Activated CD8-positive, alpha-beta memory T cell treated with anti-CD3 and anti-CD28 coated beads, Interleukin-2, amount 50 U/mL, for 4 hours (primary cell): Measurements from ENCODE around the gene ZMAT5.
"Not testable (repeated sequence)": the region's sequence is repeated elsewhere in the genome, so short reads cannot be mapped to it uniquely, and the experiment has no call there.

Experiments
- DNase-seq: peaks from one replicate; pipeline ENCODE4 v3.0.0-alpha.2; 2020

The ZMAT5 gene

DNA sequence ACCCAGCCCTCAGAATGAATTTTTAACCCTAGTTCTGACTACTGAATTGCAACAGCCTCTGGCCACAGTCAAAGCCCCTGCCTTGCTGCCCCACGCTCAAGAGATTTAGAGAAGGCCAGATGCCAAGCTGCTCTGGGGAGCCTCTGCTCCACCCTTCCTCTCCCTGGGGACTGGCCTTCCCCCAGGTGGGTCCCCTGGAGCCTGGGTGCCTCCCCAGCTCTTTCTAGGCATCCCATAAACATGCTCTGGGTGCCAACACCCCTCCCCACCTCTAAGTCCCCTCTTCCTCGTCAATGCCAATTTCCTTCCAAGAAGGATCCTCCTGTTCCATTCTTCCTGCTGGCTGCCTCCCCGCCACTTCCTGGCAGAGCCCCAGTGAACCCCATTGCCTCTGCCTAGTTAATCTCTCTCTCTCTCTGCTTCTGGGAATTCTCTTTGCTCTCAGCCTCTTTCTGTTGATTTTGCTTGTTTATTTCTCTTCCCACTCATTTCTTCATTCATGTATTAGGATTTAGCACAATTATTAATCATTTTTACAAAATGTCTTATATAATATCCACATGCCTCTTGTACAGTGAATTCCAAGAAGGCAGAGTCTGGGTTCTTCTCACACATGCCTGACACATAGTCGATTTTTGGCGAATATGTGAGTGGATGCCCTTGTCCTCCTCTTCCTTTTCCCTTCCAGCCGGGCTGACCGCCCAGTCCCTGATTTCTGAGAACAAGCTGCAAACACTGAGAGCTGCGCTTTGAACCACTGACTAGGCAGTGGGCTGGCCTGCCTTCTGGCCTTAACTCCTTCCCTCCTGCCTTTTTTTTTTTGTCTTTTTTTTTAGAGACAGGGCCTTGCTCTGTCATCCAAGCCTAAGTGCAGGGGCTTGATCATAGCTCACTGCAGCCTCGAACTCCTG, 17.9 kb upstream of the ZMAT5 start:
- DNase-seq, result no peak

DNA sequence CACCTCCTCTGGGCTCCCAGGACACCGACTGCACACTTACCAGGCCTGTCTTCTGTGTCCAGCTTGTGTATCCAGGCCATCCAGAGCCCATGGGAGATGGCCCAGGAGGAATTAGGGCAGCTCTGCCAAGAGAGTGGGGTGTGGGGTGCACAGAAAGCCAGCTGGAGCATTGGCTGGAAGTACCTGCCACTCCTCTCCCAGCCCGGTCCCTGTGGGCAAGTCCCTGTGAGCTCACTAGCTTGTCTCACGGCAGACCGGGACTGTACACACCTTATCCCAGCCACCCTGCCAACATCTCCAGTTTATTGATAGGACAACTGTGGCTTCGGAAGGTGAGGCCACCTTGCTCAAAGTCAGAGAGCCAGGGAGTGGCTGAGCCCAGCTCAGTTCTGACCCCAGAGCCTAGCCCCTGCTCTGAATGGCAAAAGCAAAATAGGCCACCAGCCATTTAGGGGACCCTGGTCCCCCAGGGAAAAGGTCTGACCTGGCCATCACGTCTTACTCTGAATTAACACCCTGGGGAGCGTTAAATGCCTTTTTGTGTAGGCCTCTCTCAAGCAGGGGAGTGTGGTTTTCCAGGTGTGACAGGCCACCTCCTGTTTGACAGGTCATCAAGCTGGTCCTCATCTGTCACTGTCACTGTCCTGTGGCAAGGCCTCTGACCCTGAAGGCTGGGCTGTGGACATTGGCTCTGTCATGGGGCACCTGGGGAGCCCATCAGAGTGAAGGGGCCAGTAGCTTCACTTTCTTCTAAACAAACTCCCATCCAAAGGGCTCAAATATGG, 15.4 kb upstream of the ZMAT5 start:
- no peak for DNase-seq

DNA sequence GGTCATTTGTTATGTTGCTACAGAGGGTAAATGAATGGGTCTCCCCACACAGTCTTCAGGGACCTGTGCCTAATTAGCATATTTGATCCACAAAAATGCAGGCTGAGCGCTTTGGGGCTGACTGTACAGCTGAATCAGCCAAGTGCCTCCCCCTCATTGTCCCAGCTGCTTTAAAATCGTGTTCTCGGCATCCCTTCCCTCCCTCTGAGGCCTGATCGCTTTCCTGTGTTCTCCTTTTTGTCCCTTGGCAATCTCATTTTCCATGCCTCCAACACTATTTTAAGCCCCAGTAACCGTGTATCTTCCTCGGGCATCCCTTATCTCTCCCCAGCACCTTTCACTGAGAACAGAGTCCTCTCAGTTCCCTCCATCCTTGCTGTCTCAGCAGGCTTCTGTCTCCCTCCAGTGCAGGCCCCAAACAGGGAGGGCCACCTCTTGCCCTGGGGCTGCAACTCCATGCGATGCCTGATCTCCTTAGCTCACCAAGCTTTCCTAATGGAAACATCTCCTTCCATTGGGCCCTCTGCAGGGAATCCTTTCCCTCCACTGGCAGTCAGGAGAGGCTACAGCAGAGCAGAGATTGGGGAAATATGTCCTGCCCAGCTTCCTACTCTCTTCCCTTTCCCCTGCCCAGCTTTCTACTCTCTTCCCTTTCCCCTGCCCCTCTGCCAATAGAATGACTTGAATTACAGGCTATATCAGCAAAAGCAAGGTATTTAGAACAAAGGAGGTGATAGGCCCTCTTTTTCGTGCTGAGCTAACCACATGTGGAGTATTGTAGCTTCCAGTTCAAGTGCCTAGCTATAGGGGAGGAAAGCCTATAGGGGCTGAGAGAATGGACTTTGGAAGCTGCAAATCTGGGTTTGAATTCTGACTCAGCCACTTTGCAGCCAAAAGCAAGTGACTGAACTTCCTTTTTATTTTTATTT, 14.2 kb upstream of the ZMAT5 start:
- DNase-seq, result no peak

GRCh38 chr22:29780220-29780619, 13.4 kb upstream of the ZMAT5 start:
- no peak for DNase-seq

- no peak for DNase-seq
These were observed 6.4 kb upstream of the ZMAT5 start for GRCh38 chr22:29773233-29773632.

- DNase-seq, result no peak
These were observed 5.4 kb upstream of the ZMAT5 start for GRCh38 chr22:29772170-29772641.

DNA sequence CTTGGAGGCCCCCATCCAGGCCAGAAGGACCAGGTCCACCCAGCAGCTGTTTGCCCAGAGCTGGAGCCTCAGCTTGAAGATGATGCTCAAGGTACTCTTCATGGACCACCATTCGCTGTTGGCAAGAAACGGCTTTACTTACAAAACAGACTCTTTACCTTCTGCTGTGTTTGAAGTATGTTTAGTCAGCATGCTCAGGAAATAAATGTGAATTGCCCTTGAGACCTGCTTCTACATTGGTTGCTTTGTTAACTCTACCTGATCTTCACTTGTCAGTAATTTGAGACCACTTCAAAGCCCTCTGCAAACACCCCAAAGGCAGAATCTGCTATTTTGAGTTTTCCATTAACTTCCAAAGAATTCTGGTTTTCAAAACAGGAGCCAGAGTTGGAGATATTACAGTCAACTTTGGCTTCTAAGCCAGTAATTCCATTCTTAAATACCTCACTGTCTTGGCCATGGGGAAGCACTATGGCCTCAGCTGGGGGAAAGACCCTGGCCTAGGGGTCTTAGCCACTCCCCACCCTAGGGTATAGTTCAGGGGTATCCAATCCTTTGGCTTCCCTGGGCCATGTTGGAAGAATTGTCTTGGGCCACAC, 3.0 kb upstream of the ZMAT5 start:
- DNase-seq, result no peak

- no peak for DNase-seq
These were observed 1.4 kb upstream of the ZMAT5 start for GRCh38 chr22:29768052-29768693.

DNA sequence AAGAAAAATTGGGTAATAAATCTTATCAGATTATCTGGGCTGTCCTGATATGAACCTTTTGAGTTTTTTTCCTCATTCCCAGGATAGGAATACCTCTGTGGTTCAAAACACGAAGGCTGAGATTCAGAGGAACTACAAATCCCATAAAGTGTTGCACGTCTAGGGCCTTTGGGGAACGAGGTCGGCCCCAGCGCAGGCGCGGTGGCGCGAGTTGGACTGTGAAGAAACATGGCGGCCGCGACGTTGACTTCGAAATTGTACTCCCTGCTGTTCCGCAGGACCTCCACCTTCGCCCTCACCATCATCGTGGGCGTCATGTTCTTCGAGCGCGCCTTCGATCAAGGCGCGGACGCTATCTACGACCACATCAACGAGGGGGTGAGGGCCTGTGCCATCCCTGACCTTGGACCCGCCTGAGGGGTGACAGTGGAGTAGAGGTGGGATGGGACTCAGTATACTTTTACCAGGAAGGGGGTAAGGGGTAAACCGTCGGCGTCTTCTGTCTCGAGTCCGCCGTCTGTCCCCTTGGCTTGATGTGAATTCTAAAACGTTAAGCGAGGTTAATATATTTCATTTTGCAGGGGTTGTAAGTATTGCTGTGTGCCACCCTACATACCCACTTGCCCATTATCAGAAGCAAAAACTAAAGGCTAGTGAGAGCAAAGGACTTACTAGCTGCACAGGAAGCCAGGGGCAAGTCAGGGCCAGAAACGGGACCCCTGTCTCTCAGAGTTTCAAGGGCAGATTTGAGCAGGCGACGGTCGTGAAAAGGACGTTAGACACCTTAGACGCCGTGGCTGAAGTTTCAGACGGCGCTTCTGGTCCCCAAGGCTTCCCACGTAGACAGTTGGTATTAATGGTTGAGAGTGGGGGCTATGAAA, 604 bp upstream of the ZMAT5 start, which contains the start of gene UQCR10:
Gene UQCR10, plus strand, starts transcription at position 199 of the 881 bp plus-strand sequence. Its CDS starts 30 bp downstream, at position 229.
- DNase-seq, result peak; percentile 89

GRCh38 chr22:29765905-29766631, 739 bp downstream of the ZMAT5 start:
- DNase-seq, result peak; percentile 25

GRCh38 chr22:29762263-29762662, 4.5 kb downstream of the ZMAT5 start:
- DNase-seq, result no peak

GRCh38 chr22:29758959-29759358, 7.8 kb downstream of the ZMAT5 start:
- no peak for DNase-seq

- no peak for DNase-seq
These were observed 8.7 kb downstream of the ZMAT5 start for GRCh38 chr22:29758068-29758622.

- no peak for DNase-seq
These were observed 9.7 kb downstream of the ZMAT5 start for GRCh38 chr22:29757096-29757495.

GRCh38 chr22:29756341-29756740, 10.5 kb downstream of the ZMAT5 start:
- no peak for DNase-seq

- DNase-seq, result no peak
These were observed 10.9 kb downstream of the ZMAT5 start for GRCh38 chr22:29755889-29756288.

GRCh38 chr22:29754658-29755395, 12.0 kb downstream of the ZMAT5 start:
- DNase-seq, result not testable (repeated sequence)

GRCh38 chr22:29753808-29754657, 12.8 kb downstream of the ZMAT5 start:
- no peak for DNase-seq
